ENCODE data around the gene POLDIP3.

- TF ChIP-seq POLR2A (IDR thresholded peaks at IDR 0.05) = no peak
- TF ChIP-seq, protein P1, sequence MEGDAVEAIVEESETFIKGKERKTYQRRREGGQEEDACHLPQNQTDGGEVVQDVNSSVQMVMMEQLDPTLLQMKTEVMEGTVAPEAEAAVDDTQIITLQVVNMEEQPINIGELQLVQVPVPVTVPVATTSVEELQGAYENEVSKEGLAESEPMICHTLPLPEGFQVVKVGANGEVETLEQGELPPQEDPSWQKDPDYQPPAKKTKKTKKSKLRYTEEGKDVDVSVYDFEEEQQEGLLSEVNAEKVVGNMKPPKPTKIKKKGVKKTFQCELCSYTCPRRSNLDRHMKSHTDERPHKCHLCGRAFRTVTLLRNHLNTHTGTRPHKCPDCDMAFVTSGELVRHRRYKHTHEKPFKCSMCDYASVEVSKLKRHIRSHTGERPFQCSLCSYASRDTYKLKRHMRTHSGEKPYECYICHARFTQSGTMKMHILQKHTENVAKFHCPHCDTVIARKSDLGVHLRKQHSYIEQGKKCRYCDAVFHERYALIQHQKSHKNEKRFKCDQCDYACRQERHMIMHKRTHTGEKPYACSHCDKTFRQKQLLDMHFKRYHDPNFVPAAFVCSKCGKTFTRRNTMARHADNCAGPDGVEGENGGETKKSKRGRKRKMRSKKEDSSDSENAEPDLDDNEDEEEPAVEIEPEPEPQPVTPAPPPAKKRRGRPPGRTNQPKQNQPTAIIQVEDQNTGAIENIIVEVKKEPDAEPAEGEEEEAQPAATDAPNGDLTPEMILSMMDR (IDR thresholded peaks at IDR 0.05) = no peak
- no peak for TF ChIP-seq EP300 (IDR thresholded peaks at IDR 0.05)
These were observed 4.8 kb upstream of the POLDIP3 start for GRCh38 chr22:42619261-42620063.

Measured in suprapubic skin (tissue), 3 donors.